Lung microvascular endothelial cell (primary cell): ENCODE results near the gene EXOC4. TPM values are rescaled to one million over a fixed set of nuclear protein-coding genes. Genes with fewer than 3 reads are reported as not detected.
"Not testable (repeated sequence)": the region's sequence is repeated elsewhere in the genome, so short reads cannot be mapped to it uniquely, and the experiment has no call there.

ENCODE experiments used
- DNase-seq, 2 donors: peaks; one replicate each; pipeline versions ENCODE4 v3.0.0 to v3.0.0-alpha.2; 2010; ENCODE audit warnings: low read depth in 2 of 2
- total RNA-seq: library from RNA; depleted of rRNA; stranded (reverse); fragments of >200 nt; gene quantifications from 2 replicates; pipeline ENCODE4 v1.2.1, GENCODE V29; 2014

Gene EXOC4
- total RNA-seq, 1 donor from 2014 or later: 103 TPM

DNA sequence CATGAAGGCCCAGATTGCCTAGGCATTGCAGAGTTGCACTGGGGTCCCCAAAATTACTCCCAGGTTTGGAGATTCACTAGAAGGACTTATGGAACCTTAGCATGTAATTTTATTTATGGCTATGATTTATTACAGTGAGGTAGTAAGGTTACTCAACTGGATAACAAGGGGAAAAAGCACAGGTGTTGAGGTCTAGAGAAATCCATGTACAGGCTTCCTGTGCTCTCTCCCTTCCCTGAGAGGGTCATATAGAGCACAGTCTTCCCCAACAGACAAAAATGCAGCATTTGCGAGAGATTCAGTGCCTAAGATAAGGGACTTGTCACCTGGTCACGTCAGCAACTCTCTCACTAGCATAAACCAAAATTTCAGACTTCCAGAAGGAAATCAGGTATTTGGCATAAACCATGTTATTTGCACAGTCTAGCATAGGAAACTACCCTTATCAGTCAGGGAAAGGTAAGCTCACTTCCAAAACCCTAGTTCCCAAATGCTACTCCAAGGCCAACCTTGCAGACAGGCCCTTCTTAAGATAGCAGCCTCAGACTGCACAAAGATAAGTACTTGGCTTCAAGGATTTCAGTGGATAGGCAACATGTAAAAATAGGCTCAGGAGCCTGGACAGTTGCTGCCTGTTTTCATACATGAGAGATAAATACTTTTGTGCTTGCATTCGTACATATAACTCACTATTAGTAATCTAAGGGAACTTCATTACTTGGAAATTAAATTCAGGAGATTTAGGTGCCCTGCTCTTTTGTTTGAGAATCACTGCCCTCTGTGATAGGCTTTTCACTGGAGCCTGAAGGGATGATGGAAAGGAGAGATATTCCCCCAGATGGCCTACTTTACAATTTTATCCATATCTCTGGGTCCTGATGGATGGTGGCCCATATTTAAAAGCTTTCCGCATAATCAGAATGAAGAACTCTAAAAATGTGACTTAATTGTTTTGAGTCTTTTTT lies 495.8 kb downstream of the EXOC4 start:
- DNase-seq: no peak

DNA sequence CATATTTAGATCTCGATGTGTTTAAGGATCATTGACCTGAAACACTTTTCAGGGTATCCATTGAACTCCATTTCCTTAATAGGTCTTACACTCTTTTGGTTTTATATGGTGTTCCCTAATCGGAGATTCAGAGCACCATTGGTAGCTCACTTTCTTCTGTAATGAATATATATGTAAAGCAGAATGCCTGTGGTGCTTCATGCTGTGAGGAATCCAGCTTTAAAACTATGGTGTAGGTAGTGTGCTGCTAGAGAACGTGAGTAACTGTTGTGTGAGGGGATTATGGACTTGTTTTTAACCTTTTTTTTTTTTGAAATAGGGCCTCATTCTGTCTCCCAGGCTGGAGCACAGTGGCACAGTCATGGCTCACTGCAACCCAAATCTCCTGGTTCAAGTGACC lies 497.4 kb downstream of the EXOC4 start:
- no peak for DNase-seq

DNA sequence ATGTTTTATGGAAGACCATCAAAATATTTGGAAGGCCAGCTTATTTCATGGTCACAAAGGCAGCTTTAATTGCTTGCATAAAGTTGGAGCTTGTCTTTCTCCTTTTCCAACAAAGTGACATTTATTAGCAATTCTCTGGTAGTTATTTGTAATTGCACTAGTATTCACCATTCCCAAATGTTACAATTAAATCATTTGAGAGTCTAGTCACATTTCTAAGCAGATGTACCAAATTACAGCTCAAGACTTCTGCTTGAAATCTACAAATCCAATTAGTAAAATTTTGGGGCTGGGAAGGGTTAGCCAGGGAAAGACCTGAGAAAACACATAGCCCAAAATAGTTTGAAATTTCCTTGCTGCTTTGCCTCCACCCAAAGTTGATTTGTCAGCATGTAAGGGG lies 498.2 kb downstream of the EXOC4 start:
- DNase-seq: no peak

DNA sequence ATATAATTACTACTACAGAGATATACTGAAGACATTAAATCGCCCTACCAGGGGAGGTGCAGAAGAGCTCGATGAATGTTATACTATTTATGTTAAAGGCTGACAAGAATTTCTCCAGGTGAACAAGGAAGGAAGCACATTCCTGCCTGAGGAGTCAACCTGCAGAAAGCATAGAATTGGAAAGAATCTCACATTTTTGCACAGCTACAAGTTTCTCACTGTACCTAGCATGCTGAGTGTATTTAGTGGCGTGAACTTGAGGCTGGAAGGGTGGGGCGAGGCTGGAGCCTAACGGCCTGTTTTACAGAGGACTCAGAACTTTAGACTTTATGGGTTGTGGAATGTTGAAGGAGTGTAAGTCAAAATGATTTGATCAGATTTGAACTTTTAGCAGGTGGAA lies 500.6 kb downstream of the EXOC4 start:
- DNase-seq: no peak

DNA sequence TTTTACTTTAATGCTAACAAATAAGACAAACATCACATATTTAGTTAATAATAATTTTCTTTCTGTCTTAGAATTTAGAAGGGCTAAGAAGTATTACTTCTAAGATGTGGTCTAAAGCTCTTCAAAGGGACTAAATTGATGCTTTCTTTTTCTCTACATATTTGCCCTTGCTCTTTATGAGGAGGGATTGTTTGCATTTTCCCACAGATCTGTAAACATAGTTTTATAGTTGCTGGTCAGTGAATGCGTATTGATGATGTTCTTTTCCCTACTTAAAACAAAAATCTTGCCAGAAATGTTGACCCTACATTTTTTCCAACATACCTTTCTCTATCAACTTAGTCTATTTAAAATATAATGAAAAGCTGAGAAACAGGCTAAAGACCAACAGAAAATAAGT lies 501.8 kb downstream of the EXOC4 start:
- DNase-seq: no peak

DNA sequence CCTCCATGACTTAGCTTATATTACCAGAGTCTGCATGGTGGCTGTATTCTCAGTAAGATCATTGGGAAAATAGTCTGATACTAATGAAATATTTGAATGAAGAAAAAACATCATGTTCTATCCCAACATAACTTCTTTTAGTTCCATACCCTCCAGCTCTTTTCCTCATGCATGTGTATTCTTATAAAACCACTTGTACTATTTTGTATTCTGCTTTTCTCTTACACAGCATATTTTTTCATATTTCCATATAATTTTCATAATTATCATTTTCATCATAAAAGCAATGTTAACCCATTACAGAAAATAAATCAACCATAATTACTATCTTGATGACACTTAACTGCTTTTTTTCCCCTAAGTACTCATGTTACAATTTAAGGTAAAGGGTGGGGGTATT lies 503.0 kb downstream of the EXOC4 start:
- DNase-seq: no peak

DNA sequence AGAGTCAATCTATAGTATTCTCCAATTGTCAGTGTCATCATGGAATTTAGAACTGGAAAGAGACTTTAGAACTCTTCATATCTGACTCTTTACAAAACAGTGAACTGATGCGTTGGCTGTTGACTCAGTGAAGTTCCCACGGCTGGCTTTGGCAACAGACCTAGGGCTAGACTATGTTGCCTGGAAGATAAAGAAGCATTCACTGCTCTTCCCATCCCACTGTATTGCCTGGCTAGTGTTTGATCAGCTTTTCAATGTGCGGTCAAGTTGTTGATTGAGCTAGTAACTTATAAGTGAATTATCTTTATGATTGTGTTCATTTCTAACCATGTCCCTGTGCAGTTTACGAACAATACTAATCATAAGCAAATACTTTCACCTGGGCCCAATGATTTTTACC lies 508.6 kb downstream of the EXOC4 start:
- DNase-seq: no peak

DNA sequence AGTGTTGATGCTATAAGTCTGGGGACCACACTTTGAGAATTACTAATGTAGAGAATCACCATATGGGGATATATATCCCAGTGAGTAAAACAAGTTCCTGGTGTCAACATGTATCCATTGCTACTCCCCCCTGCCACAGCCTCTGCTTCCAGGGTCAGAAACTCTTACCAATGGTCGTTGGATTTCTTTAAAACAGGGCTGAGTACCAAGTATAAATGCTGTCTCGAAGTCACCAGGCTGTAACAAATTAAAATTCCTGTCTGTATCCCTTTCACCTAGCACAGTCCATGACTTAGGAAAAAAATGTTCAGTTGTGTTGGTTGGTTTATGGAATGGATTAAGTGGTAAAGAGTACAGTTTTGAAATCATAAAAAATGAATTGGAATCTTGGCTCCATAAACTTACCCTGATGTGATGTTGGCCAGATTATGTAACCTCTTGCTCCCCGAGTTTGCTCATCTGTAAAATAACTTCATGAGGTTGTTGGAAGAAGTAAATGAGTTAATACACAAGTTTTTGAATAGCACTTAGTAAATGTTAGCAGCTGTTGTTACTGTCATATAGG lies 510.3 kb downstream of the EXOC4 start:
- DNase-seq: no peak

DNA sequence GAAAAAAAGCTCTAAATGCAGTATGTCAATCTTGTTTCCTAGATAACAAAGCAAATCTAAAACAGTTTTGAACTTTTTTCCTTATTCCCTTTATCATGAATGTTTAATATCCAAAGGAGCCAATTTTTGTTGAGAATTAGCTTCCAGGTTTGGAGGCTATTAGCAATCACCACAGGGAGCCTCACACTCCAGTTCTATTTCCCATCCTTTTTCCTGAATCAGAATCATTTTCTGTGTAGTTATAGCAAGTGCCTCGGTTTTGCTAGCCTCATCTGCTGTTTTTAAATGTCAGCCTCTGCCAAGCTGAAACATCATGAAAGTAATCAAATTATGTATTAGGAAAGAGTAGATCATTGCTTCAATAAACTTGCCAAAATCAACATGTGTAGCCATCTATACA lies 516.8 kb downstream of the EXOC4 start:
- no peak for DNase-seq

DNA sequence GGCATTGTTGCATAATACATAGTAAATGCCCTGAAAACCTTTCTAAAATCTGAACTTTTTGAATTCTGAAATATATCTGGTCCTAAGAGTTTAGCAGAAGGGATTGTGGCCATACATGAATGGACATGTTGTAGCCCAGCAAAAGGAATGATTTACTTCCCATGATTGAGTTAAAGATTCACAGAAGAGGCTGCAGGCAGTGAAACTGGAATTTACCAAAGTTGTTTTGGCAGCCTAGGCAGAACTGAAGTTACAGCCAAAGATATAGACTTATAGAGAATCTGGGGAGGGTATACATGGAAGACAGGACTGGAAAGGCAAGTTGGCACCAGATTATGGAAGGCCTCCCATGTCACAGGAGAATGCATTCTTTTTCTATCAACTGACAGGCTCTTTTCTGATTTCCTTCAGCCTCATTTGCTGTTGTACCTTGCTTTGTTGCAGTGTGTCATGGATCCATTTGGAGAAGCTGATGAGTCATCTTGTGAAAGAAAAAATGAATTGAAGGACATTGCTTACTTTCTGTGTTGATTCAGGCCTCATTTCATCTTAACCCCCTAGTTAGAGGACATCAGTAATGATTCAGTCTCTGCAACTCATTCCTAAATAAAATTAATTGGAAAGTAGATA lies 518.1 kb downstream of the EXOC4 start:
- DNase-seq: peak; percentile 1 to 51

DNA sequence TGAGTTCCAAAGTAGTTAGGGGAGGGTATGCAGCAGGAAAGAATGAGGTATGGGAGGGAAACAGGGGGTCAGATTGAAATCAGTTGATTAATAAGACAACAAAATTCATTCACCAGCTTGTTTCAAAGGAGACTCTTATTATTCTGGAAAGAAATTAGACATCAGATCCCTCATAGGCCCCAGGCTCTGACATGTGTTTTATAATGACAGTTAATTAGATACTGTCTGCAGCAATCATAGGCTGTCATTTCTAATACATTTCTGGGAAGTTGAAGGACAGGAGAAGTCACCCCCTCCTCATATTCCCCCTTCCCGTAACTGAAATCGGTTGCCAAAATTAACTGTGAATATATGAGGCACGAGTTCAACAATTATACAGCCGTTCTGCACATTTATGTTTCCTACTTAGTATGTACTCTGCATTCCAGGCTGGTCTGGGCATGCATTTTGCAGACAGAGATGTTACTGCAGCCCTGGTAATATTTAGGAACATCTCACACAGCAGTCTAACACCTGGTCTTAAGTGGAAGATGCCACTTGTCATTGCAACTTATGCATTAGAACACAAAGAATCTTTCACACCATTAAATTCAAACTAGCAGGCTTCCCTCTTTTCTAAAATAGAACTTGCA lies 519.0 kb downstream of the EXOC4 start:
- no peak for DNase-seq

DNA sequence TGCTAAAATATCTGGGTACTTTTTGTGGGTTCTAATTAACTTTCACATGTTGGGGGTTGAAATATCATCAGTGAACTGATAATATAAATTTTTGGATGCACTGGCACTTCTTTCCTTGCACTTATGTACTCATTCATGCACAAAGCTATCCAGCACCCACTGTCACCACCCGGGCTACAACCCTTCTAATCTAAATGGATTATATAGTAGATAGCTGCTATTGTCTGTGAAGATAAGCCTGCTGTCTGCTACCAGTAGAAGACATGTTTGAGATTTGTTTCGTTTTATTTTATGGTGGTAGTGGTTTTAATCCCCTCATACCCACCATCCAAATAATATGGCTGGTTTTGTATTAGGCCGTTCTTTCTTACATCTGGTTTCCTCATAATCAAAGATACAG lies 520.7 kb downstream of the EXOC4 start:
- DNase-seq: no peak

DNA sequence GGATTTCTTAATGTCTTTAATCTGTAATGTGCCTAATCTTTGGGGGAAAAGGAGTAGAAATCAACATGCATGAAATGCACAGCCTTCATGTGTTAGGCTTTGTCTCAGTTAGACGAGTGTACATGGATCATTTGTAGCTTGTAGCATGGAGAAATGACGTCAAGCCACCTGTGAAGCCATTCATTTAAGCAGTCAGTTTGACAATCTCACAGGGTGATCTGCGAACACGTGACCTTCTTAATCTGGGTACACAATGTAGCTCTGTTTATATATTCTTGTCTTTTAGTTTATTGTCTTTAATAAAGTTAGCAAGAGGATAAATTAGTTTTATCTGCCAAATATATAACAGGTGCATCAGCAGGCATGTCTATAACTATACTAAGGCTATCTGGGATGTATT lies 522.3 kb downstream of the EXOC4 start:
- no peak for DNase-seq

DNA sequence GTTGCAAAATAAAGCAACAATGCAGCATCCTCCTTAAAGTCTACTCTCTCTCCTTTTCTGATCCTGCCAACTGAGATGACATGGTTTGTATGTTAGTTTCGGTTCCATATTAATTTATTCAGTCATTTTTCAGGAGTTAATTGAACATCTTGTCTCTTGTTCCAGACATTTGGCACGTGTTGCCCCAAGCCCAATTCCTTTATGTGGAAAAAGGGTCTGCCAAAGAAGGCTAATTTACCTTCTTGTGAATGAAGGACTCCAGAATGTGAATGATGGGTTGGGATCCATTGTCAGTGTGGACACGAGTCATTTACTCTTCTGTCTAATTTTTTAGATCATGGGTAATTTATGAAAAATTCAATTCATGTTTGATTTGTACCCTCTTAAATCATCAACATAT lies 523.4 kb downstream of the EXOC4 start:
- DNase-seq: no peak

DNA sequence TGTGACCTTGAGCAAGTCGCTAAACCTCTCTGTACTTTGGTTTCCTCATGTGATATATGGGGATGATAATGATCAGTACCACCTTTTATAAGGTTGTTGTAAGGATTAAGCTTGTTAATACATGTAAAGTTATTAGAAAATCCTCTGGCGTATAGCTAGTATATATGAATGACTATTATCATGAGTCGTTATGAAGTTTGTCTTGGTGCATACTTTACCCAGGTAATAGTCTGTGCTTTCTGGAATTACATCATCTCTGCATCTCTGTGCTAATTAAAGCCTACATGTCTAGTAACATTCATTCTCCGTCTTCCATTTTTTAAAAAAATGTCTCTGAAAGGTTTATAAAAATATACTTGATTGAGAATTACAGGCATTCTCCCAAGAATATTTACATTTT lies 524.8 kb downstream of the EXOC4 start:
- no peak for DNase-seq

DNA sequence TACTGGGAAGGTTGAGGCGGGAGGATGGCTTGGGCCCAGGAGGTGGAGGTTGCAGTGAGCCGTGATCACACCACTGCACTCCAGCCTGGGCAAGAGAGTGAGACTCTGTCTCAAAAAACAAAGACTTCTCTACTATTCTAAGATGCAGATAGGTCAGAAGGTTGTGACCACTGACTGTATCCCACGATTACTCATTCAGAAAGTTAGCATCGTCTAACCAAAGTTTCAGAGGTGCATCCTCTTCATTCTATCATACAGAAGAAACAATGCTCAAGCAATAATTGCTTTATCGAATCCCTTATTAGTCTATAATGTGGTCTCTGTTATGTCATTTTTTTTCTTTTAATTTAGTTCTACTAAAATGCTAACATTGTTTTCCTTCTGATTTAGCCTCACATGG lies 525.6 kb downstream of the EXOC4 start:
- DNase-seq: no peak

DNA sequence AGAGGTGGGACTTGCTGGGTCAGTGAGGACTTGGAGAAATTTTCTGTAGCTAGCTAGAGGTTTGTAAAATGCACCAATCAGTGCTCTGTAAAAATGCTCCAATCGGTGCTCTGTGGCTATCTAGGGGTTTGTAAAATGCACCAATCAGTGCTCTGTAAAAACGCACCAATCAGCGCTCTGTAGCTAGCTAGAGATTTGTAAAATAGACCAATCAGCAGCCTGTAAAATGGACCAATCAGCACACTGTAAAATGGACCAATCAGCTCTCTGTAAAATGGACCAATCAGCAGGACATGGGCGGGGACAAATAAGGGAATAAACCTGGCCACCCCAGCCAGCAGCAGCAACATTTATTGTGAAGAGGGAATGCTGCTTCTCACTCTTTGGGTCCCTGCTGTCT lies 526.7 kb downstream of the EXOC4 start:
- DNase-seq: not testable (repeated sequence)

DNA sequence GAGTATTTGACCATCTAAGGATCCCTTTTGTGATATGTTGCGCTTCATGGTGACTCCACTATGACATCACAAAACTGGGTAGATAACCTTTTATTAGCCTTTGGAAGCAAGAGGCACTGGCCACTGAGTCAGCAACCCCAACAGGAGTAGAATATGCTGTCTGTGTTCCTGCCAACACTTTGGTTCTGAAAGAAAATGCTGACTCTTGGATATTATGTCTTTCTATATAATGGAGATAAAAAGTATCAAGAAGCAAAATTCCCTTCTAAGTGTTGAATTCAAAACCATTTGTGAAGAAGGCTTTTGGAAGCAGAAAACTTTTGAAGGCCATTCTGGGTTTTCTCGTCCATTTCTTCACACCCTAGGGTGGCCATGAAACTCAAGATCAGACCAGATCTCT lies 528.0 kb downstream of the EXOC4 start:
- DNase-seq: no peak

DNA sequence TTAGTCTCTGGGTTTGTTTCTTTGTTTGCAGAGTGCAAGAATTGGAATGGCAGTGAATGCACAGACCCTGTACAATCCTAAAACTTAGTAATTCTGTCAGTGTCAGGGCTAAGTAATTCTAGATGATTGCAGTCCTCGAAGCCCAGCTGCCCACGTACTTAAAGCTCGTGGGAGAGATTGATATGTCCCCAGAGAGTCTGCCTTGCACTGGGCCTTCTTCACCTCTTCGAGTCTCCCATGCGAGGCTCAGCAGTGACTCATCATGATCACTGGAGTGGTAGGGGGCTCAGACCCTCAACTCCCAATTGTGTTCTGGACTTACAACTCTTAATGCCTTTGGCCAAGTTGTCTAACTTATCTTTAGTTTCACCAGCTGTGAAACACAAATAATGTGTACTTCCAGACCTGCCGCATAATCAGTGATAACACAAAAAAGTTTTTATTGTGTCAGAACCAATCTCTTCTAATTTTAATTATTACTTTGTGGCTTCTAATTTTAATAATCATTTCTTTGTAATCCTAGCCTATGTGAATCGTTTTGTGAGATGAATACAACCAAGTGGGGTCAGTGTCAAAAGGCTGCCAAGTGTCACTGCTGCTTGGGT lies 528.7 kb downstream of the EXOC4 start:
- no peak for DNase-seq

DNA sequence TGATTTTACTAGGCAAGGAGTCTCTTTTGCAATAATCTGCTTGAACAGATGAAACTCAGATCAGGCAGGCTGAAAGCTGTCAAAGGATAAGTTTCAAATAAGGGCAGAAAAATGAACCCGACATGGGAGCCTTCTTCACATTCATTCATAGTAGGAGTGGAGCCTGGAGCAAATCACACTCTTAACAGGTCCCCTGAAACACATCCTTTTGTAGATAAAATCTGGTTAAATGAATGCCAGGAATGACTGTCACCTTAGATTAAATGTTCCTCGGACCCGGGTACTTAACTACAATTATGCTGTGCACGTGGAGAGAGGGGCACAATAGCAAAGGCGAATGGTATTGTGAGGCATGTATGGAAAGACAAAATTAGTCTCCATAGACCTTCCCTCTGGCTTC lies 529.6 kb downstream of the EXOC4 start:
- DNase-seq: no peak

DNA sequence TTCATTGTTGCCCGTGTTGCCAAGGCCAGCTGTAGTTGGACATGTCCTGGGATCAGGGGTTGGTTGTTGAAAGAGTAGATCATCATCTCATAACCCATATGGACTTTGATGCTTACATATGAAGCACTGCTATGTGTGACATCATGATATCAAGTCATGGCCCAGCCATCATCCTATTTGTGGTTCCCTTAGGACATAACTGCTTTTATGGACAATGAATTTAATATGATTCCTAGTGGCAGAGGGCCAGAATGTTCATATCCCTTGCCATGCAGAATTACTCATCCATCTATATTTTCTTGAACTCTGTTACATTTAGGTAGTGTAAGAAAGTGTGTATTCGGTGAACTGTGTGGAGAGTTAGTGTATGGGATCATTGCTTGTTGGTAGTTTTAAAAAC lies 530.4 kb downstream of the EXOC4 start:
- DNase-seq: no peak

DNA sequence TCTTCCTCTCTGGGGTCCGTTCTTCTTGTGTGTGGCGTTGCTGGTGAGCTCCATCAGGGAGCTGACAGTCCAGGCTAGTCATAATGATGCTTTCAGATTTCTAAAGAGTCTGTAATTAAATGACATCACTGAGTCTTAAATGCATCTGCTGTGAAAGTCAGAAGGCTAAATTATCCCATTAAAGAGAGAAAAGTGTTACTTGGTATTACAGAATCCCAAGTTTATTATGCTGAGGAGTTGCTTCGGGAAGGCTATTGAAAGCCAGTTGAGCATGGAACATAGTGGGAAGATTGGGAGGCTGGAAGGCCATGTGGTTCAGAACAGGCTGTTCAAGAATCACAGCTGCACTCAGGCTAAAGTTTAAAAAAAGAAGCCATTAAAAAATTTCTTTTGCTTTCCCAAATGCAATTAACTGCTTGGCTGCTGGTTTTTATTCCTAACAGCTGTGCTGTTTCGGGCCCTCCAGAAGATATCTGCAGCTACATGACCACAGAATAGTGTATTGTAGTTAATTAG lies 531.7 kb downstream of the EXOC4 start:
- no peak for DNase-seq
